Inflammatory macrophage treated with lipopolysaccharide for 4 hours (primary cell): ENCODE data around the gene TASOR.
"Not testable (repeated sequence)": the region's sequence is repeated elsewhere in the genome, so short reads cannot be mapped to it uniquely, and the experiment has no call there.

Experiments
- DNase-seq: peaks from one replicate; pipeline ENCODE4 v3.0.0-alpha.2; 2020

TASOR gene

GRCh38 chr3:56683122-56683817 is at the start of gene TASOR:
Gene TASOR, minus strand, starts transcription at chr3:56683265. Its CDS starts 259 bp downstream, at chr3:56683006.
- peak; percentile 86 for DNase-seq

GRCh38 chr3:56732109-56732508 is 49.0 kb upstream of the TASOR start:
- DNase-seq, result no peak

GRCh38 chr3:56725175-56725574 is 42.1 kb upstream of the TASOR start:
- DNase-seq, result no peak

- no peak for DNase-seq
Measured at GRCh38 chr3:56724676-56725075, 41.6 kb upstream of the TASOR start.

- DNase-seq, result no peak
Measured at GRCh38 chr3:56720849-56721248, 37.8 kb upstream of the TASOR start.

- not testable (repeated sequence) for DNase-seq
Measured at GRCh38 chr3:56718809-56719208, 35.7 kb upstream of the TASOR start.

- DNase-seq, result no peak
Measured at GRCh38 chr3:56711344-56711743, 28.3 kb upstream of the TASOR start.

- not testable (repeated sequence) for DNase-seq
Measured at GRCh38 chr3:56707412-56707811, 24.3 kb upstream of the TASOR start.

- no peak for DNase-seq
Measured at GRCh38 chr3:56706629-56707028, 23.6 kb upstream of the TASOR start.

- DNase-seq, result no peak
Measured at GRCh38 chr3:56704706-56705105, 21.6 kb upstream of the TASOR start.

- peak; percentile 75 for DNase-seq
Measured at GRCh38 chr3:56702490-56703315, 19.6 kb upstream of the TASOR start.

- DNase-seq, result no peak
Measured at GRCh38 chr3:56700151-56700550, 17.1 kb upstream of the TASOR start.

GRCh38 chr3:56694867-56695683 is 12.0 kb upstream of the TASOR start:
- peak; percentile 35 for DNase-seq

GRCh38 chr3:56693750-56694149 is 10.7 kb upstream of the TASOR start:
- peak; percentile 95 for DNase-seq

- DNase-seq, result peak; percentile 44
Measured at GRCh38 chr3:56692520-56693433, 9.7 kb upstream of the TASOR start.

- DNase-seq, result not testable (repeated sequence)
Measured at GRCh38 chr3:56692001-56692365, 8.9 kb upstream of the TASOR start.

GRCh38 chr3:56691165-56692000 is 8.3 kb upstream of the TASOR start:
- DNase-seq, result no peak

- no peak for DNase-seq
Measured at GRCh38 chr3:56689303-56689702, 6.2 kb upstream of the TASOR start.

GRCh38 chr3:56688191-56688590 is 5.1 kb upstream of the TASOR start:
- no peak for DNase-seq

- no peak for DNase-seq
Measured at GRCh38 chr3:56684029-56684428, 964 bp upstream of the TASOR start.

- DNase-seq, result peak; percentile 79
Measured at GRCh38 chr3:56682462-56683121, 473 bp downstream of the TASOR start.
